GM12878 (cell line): ENCODE results near the gene NSFL1C. TPM values are rescaled to one million over a fixed set of nuclear protein-coding genes. Genes with fewer than 3 reads are reported as not detected.
A peak's percentile ranks its signal among the peaks of the same experiment; 100 is the strongest.

Source experiments
- ATAC-seq: fragments of 200-7000 bp; cut with Tn5 transposase; 3 replicates; pipeline ENCODE4 v1.9.1; 2020; ENCODE audit warnings: mild to moderate bottlenecking, moderate library complexity
- BruUV-seq: library from RNA; stranded (reverse); fragments of 400-500 nt; replicated peaks from 2 replicates; lab custom pipeline; 2021; lab: Mats Ljungman, UMichigan
- CTCF ChIA-PET: fragments of 300-600 bp; sonication (Branson Sonifier 250); formaldehyde crosslinking; extraction: SDS; loops from one replicate; lab custom pipeline; 2021; ENCODE audit warnings: inconsistent platforms; lab: Yijun Ruan, JAX
- POLR2A ChIA-PET: fragments of 350-600 bp; formaldehyde crosslinking; extraction: SDS; loops from one replicate; lab custom pipeline; 2021; ENCODE audit warnings: inconsistent platforms; lab: Charles Lee
- RAD21 ChIA-PET: fragments of 300-600 bp; sonication (Branson Sonifier 250); formaldehyde crosslinking; loops from one replicate; lab custom pipeline; 2023; ENCODE audit warnings: antibody characterized with exemption; ENCODE audit not compliant: unreplicated experiment; lab: Charles Lee
- SMC1A ChIA-PET: fragments of 300-600 bp; sonication (Branson Sonifier 250); formaldehyde crosslinking; loops from one replicate; lab custom pipeline; 2023; ENCODE audit not compliant: unreplicated experiment, uncharacterized antibody; lab: Charles Lee
- DNase-seq: peaks from one replicate; pipeline ENCODE4 v3.0.0-alpha.2; 2011; ENCODE audit warnings: low read depth, low spot score
- FAIRE-seq: peaks from 3 replicates; lab custom pipeline; 2011; peaks lifted over from hg19 to GRCh38; lab: Jason Lieb, UNC
- H2AFZ ChIP-seq: 2 replicates; pipeline ENCODE4 v1.6.0; 2011; ENCODE audit warnings: low read depth, low read length, control low read depth; ENCODE audit not compliant: control insufficient read depth
- H3K27ac ChIP-seq: 2 replicates; pipeline ENCODE4 v1.5.1; 2011; ENCODE audit warnings: control low read depth; ENCODE audit not compliant: control insufficient read depth, insufficient read depth
- H3K27me3 ChIP-seq, 2 experiments: replicated peaks in 1 of 2; 2 replicates each; pipeline versions ENCODE4 v1.6.0 to v1.6.1; 2011; ENCODE audit warnings: low read length in 1 of 2; ENCODE audit not compliant: control insufficient read depth in 2 of 2, insufficient read depth in 2 of 2
- H3K36me3 ChIP-seq, 2 experiments: 2 replicates each; pipeline ENCODE4 v1.5.1; 2011; ENCODE audit warnings: low read length in 1 of 2; ENCODE audit not compliant: control insufficient read depth in 2 of 2, insufficient read depth in 2 of 2
- H3K4me1 ChIP-seq: 2 replicates; pipeline ENCODE4 v1.6.1; 2011; ENCODE audit warnings: mild to moderate bottlenecking, low read length, moderate library complexity, mixed read lengths; ENCODE audit not compliant: control insufficient read depth, insufficient read depth
- H3K4me2 ChIP-seq: 2 replicates; pipeline ENCODE4 v1.6.0; 2011; ENCODE audit warnings: control low read depth; ENCODE audit not compliant: control insufficient read depth, insufficient read depth
- H3K4me3 ChIP-seq: fragments of 200-600 bp; sonication (generic); 2 replicates; pipeline ENCODE4 v1.5.1; 2016
- H3K79me2 ChIP-seq: 2 replicates; pipeline ENCODE4 v1.6.0; 2011; ENCODE audit warnings: low read length; ENCODE audit not compliant: control insufficient read depth, insufficient read depth
- H3K9ac ChIP-seq: 2 replicates; pipeline ENCODE4 v1.8.0; 2011; ENCODE audit warnings: low read length, control low read depth, mixed read lengths; ENCODE audit not compliant: control insufficient read depth, insufficient read depth
- H3K9me3 ChIP-seq: replicated peaks from 3 replicates; pipeline ENCODE4 v1.5.1; 2011; ENCODE audit warnings: mild to moderate bottlenecking, low read length; ENCODE audit not compliant: control insufficient read depth, insufficient read depth
- H4K20me1 ChIP-seq: 2 replicates; pipeline ENCODE4 v1.6.0; 2011; ENCODE audit not compliant: control insufficient read depth, insufficient read depth
- CHD4 ChIP-seq: fragments of 200-600 bp; sonication (generic); IDR thresholded peaks from 2 replicates; pipeline ENCODE4 v1.6.1; 2016; ENCODE audit warnings: mild to moderate bottlenecking
- EZH2 ChIP-seq: IDR thresholded peaks from 2 replicates; pipeline ENCODE4 v1.6.1; 2012; ENCODE audit warnings: low read depth, mild to moderate bottlenecking, control low read depth, inconsistent platforms, low read length, borderline replicate concordance; ENCODE audit not compliant: control insufficient read depth
- FOS ChIP-seq: IDR thresholded peaks from 3 replicates; pipeline ENCODE4 v1.6.1; 2011; ENCODE audit warnings: borderline replicate concordance; ENCODE audit not compliant: insufficient read length; ENCODE audit errors: extremely low read depth
- FOXM1 ChIP-seq: IDR thresholded peaks from 2 replicates; pipeline ENCODE4 v1.6.1; 2012; ENCODE audit warnings: low read depth, mild to moderate bottlenecking, inconsistent platforms, low read length, moderate library complexity
- KAT2A ChIP-seq: conservative IDR thresholded peaks from 2 replicates; pipeline ENCODE4 v1.6.1; 2011; ENCODE audit warnings: low read depth, low read length; ENCODE audit not compliant: control insufficient read depth
- RBBP5 ChIP-seq: fragments of 200-600 bp; sonication (generic); conservative IDR thresholded peaks from 2 replicates; pipeline ENCODE4 v1.6.1; 2016
- RFX5 ChIP-seq: IDR thresholded peaks from 2 replicates; pipeline ENCODE4 v1.6.1; 2011; ENCODE audit warnings: low read depth, low read length, improper control_type of control experiment
- RUNX3 ChIP-seq: IDR thresholded peaks from 2 replicates; pipeline ENCODE4 v1.6.1; 2012; ENCODE audit warnings: low read length, inconsistent platforms
- WRNIP1 ChIP-seq: IDR thresholded peaks from 2 replicates; pipeline ENCODE4 v1.6.1; 2011; ENCODE audit warnings: low read depth, low read length, improper control_type of control experiment, borderline replicate concordance
- ZBTB40 ChIP-seq: fragments of 450-650 bp; IDR thresholded peaks from 2 replicates; pipeline ENCODE4 v1.6.1; 2016; ENCODE audit warnings: mild to moderate bottlenecking, moderate library complexity, borderline replicate concordance
- ZNF24 ChIP-seq: fragments of 450-650 bp; IDR thresholded peaks from 2 replicates; pipeline ENCODE4 v1.6.1; 2017; ENCODE audit warnings: antibody characterized with exemption, mild to moderate bottlenecking
- ZNF687 ChIP-seq: fragments of 450-650 bp; IDR thresholded peaks from 2 replicates; pipeline ENCODE4 v1.6.1; 2017; ENCODE audit warnings: mild to moderate bottlenecking, moderate library complexity
- WGBS: methylation state at CpG from one replicate; pipeline ENCODE4 v1.1.6; 2016; ENCODE audit warnings: low lambda C conversion rate; ENCODE audit not compliant: insufficient replicate concordance, insufficient coverage; ENCODE audit errors: missing lambda C conversion rate; 5-methylcytosine and 5-hydroxymethylcytosine counted together
- in situ Hi-C: fragments of 300-500 bp; cut with MboI; formaldehyde crosslinking; loops from 9 replicates; pipeline ENCODE4 v1.14.3; 2018; ENCODE audit warnings: mixed read lengths
- intact Hi-C: fragments of 100-400 bp; cut with micrococcal nuclease; formaldehyde crosslinking; loops from one replicate; pipeline ENCODE4 v1.14.2; 2022; ENCODE audit not compliant: unreplicated experiment
- polyA plus RNA-seq, 11 experiments: library from polyadenylated mRNA; depleted of rRNA in 4 of 11; unstranded in 6 of 11; stranded (reverse) in 5 of 11; fragments of >200 nt; fragmentation: Nextera tagmentation in 4 of 11; fragmentation: Illumina TruSeq in 1 of 11; extraction: Ambion mirVana in 4 of 11; extraction: Trizol in 1 of 11; gene quantifications; 1 replicate in 1 of 11; 2 replicates in 10 of 11; pipeline versions ENCODE4 v1.2.1 to v1.2.3, GENCODE V29; 2011 to 2016; ENCODE audit warnings: inconsistent platforms in 2 of 11, missing spikeins in 2 of 11, low read depth in 1 of 11
- total RNA-seq, 4 experiments: library from RNA; depleted of rRNA in 3 of 4; stranded (reverse); fragments of >200 nt in 3 of 4; fragmentation: Illumina TruSeq in 1 of 4; extraction: Trizol in 1 of 4; gene quantifications; 2 replicates each; pipeline versions ENCODE4 v1.2.1 to v1.2.3, GENCODE V29; 2013 to 2021

Gene NSFL1C
- total and polyA plus RNA-seq, 10 of the 15 experiments (the other 5 are each of a cell fraction or from before 2014, with no cell fraction given): 21.5 to 100 (median 38.1) TPM

GRCh38 chr20:1465470-1466210 lies 1.0 kb downstream of the NSFL1C start:
- SMC1A ChIA-PET: interaction anchor here (0.9 to 1.7 kb wide), 8 partner anchors 21 to 136 kb away, joined by 3 to 6 read pairs (median 4); partner anchors contain the start of gene SDCBP2
- peak overlapping the region; percentile 93 for H3K4me3 ChIP-seq
- peaks cover 19% of the 10 kb centered on the region for H3K79me2 ChIP-seq
- POLR2A ChIA-PET: interaction anchor here (1.4 kb wide), 1 partner anchor 38 kb away, joined by 3 read pairs; no protein-coding TSS in a partner anchor
- FAIRE-seq (peak; percentile 31), ATAC-seq (no peak), DNase-seq (no peak)
- H3K4me2 ChIP-seq: peak overlapping the region; percentile 82
- H3K9me3 ChIP-seq: no peaks in the 10 kb centered on the region
- no TSS peak for BruUV-seq
- H3K27ac ChIP-seq: no peak overlapping the region
- RAD21 ChIA-PET: interaction anchor here (0.7 to 3.9 kb wide), 4 partner anchors 27 to 68 kb away, joined by 3 to 20 read pairs (median 4); no protein-coding TSS in a partner anchor
- WGBS: 50% methylated on average over 12 of the region's 12 CpGs
- CTCF ChIA-PET: interaction anchor here (0.8 to 4.8 kb wide), 8 partner anchors 9 to 292 kb away, joined by 3 to 54 read pairs (median 4); no protein-coding TSS in a partner anchor
- H3K9ac ChIP-seq: peak overlapping the region; percentile 74; the same call in 1 of the 2 replicates
- H4K20me1 ChIP-seq: peaks cover 6% of the 10 kb centered on the region
- H3K4me1 ChIP-seq: peaks cover 25% of the 10 kb centered on the region
- intact Hi-C loops: loop anchor here (2.0 kb wide), 1 partner anchor 37 kb away; no protein-coding TSS in a partner anchor
- in situ Hi-C loops: no loop called here
- H2AFZ ChIP-seq: peak overlapping the region; percentile 21; the same call in 1 of the 2 replicates
- H3K27me3 ChIP-seq: no peaks in the 10 kb centered on the region; a peak in 1 of 4 replicates
- TF ChIP-seq RFX5: no peak
- TF ChIP-seq ZBTB40: no peak
- TF ChIP-seq WRNIP1: no peak
- no peak for TF ChIP-seq RBBP5
- no peak for TF ChIP-seq FOS
- TF ChIP-seq KAT2A: no peak
- no peak for TF ChIP-seq ZNF24
- TF ChIP-seq CHD4: no peak
- no peak for TF ChIP-seq FOXM1
- no peak for TF ChIP-seq EZH2
- no peak for TF ChIP-seq RUNX3
- no peak for TF ChIP-seq ZNF687
- peaks cover 0 to 4% of the 10 kb centered on the region in 2 experiments; a peak in 1 of 4 replicates for H3K36me3 ChIP-seq
